IMR-90 (cell line): Measurements from ENCODE around the gene MON2. TPM values are rescaled to one million over a fixed set of nuclear protein-coding genes. Genes with fewer than 3 reads are reported as not detected.

ENCODE experiments used
- ATAC-seq: fragments of 200-7000 bp; cut with Tn5 transposase; 2 replicates; pipeline ENCODE4 v1.9.1; 2020; ENCODE audit warnings: low read depth, mild to moderate bottlenecking, moderate library complexity
- BruUV-seq: library from RNA; stranded (reverse); fragments of 400-500 nt; replicated peaks from 2 replicates; lab custom pipeline; 2021; lab: Mats Ljungman, UMichigan
- CTCF ChIA-PET: fragments of 300-600 bp; formaldehyde crosslinking; extraction: SDS; loops from one replicate; lab custom pipeline; 2021; ENCODE audit warnings: antibody characterized with exemption; lab: Yijun Ruan, JAX
- POLR2A ChIA-PET: fragments of 300-600 bp; sonication (Branson Sonifier 250); formaldehyde crosslinking; loops from one replicate; lab custom pipeline; 2022; ENCODE audit warnings: antibody characterized with exemption; ENCODE audit not compliant: unreplicated experiment; lab: Charles Lee
- DNase-seq: peaks from one replicate; pipeline ENCODE4 v3.0.0; 2013
- H2AFZ ChIP-seq: replicated peaks from 2 replicates; pipeline ENCODE3; 2013; ENCODE audit warnings: low read length, mild to moderate bottlenecking; ENCODE audit not compliant: poor library complexity
- H2AK5ac ChIP-seq: 2 replicates; pipeline ENCODE4 v1.6.1; 2013; ENCODE audit warnings: low read depth, low read length, inconsistent platforms
- H2AK9ac ChIP-seq: replicated peaks from 2 replicates; pipeline ENCODE3; 2013; ENCODE audit warnings: mild to moderate bottlenecking, low read depth, low read length, moderate library complexity; ENCODE audit not compliant: poor library complexity
- H2BK120ac ChIP-seq: 2 replicates; pipeline ENCODE4 v1.6.1; 2013; ENCODE audit warnings: low read depth, low read length, inconsistent platforms
- H2BK15ac ChIP-seq: 3 replicates; pipeline ENCODE4 v1.6.1; 2013; ENCODE audit warnings: low read depth, low read length, inconsistent platforms
- H2BK20ac ChIP-seq: 2 replicates; pipeline ENCODE4 v1.6.1; 2013; ENCODE audit warnings: low read depth, mild to moderate bottlenecking, inconsistent platforms, low read length, moderate library complexity
- H2BK5ac ChIP-seq: 2 replicates; pipeline ENCODE4 v1.6.1; 2013; ENCODE audit warnings: mild to moderate bottlenecking, low read depth, low read length, inconsistent platforms; ENCODE audit not compliant: poor library complexity, severe bottlenecking
- H3K14ac ChIP-seq: replicated peaks from 2 replicates; pipeline ENCODE4 v1.6.1; 2013; ENCODE audit warnings: low read depth, low read length, inconsistent platforms
- H3K18ac ChIP-seq: 2 replicates; pipeline ENCODE4 v1.6.1; 2013; ENCODE audit warnings: low read depth, low read length, control low read depth
- H3K23ac ChIP-seq: 2 replicates; pipeline ENCODE4 v1.6.1; 2013; ENCODE audit warnings: low read depth, low read length, inconsistent platforms
- H3K27ac ChIP-seq: 2 replicates; pipeline ENCODE4 v1.5.1; 2013; ENCODE audit warnings: mild to moderate bottlenecking, control low read depth, low read length; ENCODE audit not compliant: insufficient read depth
- H3K27me3 ChIP-seq: 2 replicates; pipeline ENCODE4 v1.6.1; 2013; ENCODE audit warnings: low read length; ENCODE audit not compliant: control insufficient read depth, insufficient read depth
- H3K36me3 ChIP-seq: 2 replicates; pipeline ENCODE4 v1.6.1; 2013; ENCODE audit warnings: low read length, mixed read lengths; ENCODE audit not compliant: control insufficient read depth, insufficient read depth
- H3K4ac ChIP-seq: 2 replicates; pipeline ENCODE4 v1.6.1; 2013; ENCODE audit warnings: low read depth, low read length, inconsistent platforms
- H3K4me1 ChIP-seq: 2 replicates; pipeline ENCODE4 v1.6.1; 2013; ENCODE audit warnings: low read length, mixed read lengths; ENCODE audit not compliant: control insufficient read depth, insufficient read depth
- H3K4me2 ChIP-seq: 2 replicates; pipeline ENCODE4 v1.6.1; 2013; ENCODE audit warnings: low read depth, mild to moderate bottlenecking, control low read depth, low read length, moderate library complexity
- H3K4me3 ChIP-seq: 2 replicates; pipeline ENCODE4 v1.5.1; 2013; ENCODE audit warnings: low read depth, mild to moderate bottlenecking, control low read depth, low read length, moderate library complexity; ENCODE audit not compliant: insufficient read depth
- H3K56ac ChIP-seq: 2 replicates; pipeline ENCODE4 v1.6.1; 2013; ENCODE audit warnings: low read length, inconsistent platforms; ENCODE audit not compliant: insufficient read depth; ENCODE audit errors: extremely low read depth
- H3K79me1 ChIP-seq, 2 experiments: 2 replicates each; pipeline ENCODE4 v1.6.1; 2013; ENCODE audit warnings: low read length in 2 of 2, inconsistent platforms in 1 of 2, low read depth in 1 of 2
- H3K9ac ChIP-seq: 2 replicates; pipeline ENCODE4 v1.6.1; 2013; ENCODE audit warnings: low read depth, low read length, control low read depth
- H3K9me1 ChIP-seq: 2 replicates; pipeline ENCODE4 v1.6.1; 2013; ENCODE audit warnings: low read length, inconsistent platforms; ENCODE audit not compliant: insufficient read depth
- H3K9me3 ChIP-seq: 2 replicates; pipeline ENCODE4 v1.6.1; 2013; ENCODE audit warnings: low read length; ENCODE audit not compliant: control insufficient read depth, insufficient read depth
- H4K20me1 ChIP-seq: 2 replicates; pipeline ENCODE4 v1.6.1; 2013; ENCODE audit warnings: low read length, inconsistent platforms; ENCODE audit not compliant: insufficient read depth
- H4K5ac ChIP-seq: 2 replicates; pipeline ENCODE4 v1.6.1; 2013; ENCODE audit warnings: mild to moderate bottlenecking, low read depth, low read length, control low read depth
- H4K8ac ChIP-seq, 2 experiments: 2 replicates each; pipeline ENCODE4 v1.6.1; 2013; ENCODE audit warnings: low read depth in 2 of 2, low read length in 2 of 2, control low read depth in 1 of 2, inconsistent platforms in 1 of 2
- H4K91ac ChIP-seq: 2 replicates; pipeline ENCODE4 v1.6.1; 2013; ENCODE audit warnings: low read depth, low read length, inconsistent platforms; ENCODE audit not compliant: insufficient read depth
- CEBPB ChIP-seq: IDR thresholded peaks from 2 replicates; pipeline ENCODE4 v1.6.1; 2012; ENCODE audit warnings: low read depth, low read length, improper control_type of control experiment
- FOS ChIP-seq: fragments of 150-350 bp; IDR thresholded peaks from 2 replicates; pipeline ENCODE4 v1.6.1; 2016; ENCODE audit warnings: low read depth, low read length
- POLR2A ChIP-seq: IDR thresholded peaks from 2 replicates; pipeline ENCODE4 v1.6.1; 2012; ENCODE audit warnings: mild to moderate bottlenecking, low read depth, low read length
- RFX5 ChIP-seq: IDR thresholded peaks from 2 replicates; pipeline ENCODE4 v1.8.0; 2012; ENCODE audit warnings: low read depth, mild to moderate bottlenecking, low read length, moderate library complexity
- WGBS, 2 experiments: methylation state at CpG; one replicate each; pipeline versions ENCODE4 v1.1.5 to v1.1.7; 2013; ENCODE audit warnings: missing lambda C conversion rate in 2 of 2; ENCODE audit not compliant: insufficient read length in 1 of 2; ENCODE audit errors: extremely low coverage in 2 of 2; 5-methylcytosine and 5-hydroxymethylcytosine counted together
- dilution Hi-C: fragments of 300-500 bp; cut with HindIII; formaldehyde crosslinking; loops from one replicate; pipeline ENCODE4 v1.14.3; 2018; ENCODE audit warnings: low sequenced_read_pairs; ENCODE audit not compliant: unreplicated experiment
- in situ Hi-C: fragments of 300-500 bp; cut with MboI; formaldehyde crosslinking; loops from 3 replicates; pipeline ENCODE4 v1.14.3; 2019; ENCODE audit warnings: low sequenced_read_pairs, inconsistent platforms, mixed read lengths
- intact Hi-C: fragments of 100-400 bp; cut with micrococcal nuclease; formaldehyde crosslinking; loops from 2 replicates; pipeline ENCODE4 v1.10.0; 2022
- polyA plus RNA-seq, 3 experiments: library from polyadenylated mRNA; depleted of rRNA; stranded (reverse); fragments of >200 nt; gene quantifications; 2 replicates each; pipeline ENCODE4 v1.2.3, GENCODE V29; 2012; ENCODE audit warnings: low replicate concordance in 1 of 3
- total RNA-seq: library from RNA; depleted of rRNA; stranded (reverse); fragments of >200 nt; gene quantifications from 2 replicates; pipeline ENCODE4 v1.2.3, GENCODE V29; 2012
- TF ChIP-seq, protein P1 (sequence below): conservative IDR thresholded peaks from 2 replicates; pipeline ENCODE4 v1.5.1; 2012; ENCODE audit warnings: mild to moderate bottlenecking, low read depth, low read length, improper control_type of control experiment

MON2 gene
- total and polyA plus RNA-seq, 2 of the 4 experiments (the other 2 are of a cell fraction) = 13.2 to 39.3 TPM

DNA sequence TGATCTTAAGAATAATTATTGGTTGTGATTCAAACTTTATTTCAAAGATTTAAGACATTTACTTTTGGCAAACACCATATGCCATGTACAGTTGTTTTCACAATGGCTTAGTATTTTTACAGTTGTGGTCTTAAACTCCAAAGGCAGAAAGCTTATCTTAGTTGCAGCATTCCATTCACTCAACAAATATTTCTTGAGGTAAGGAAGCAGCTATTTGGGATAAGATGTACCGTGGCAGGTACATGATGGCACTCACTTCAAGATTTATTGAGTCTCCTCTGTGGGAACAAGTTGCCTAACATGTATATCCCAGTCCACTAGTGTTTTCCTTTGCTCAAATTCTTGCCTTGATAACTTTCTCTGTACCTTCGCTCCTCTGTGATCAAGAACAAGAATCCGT, 8.0 kb upstream of the MON2 start:
- Histone ChIP-seq H2BK120ac (no peak overlapping the region), H3K9me1 (no peaks in the 10 kb centered on the region), H4K20me1 (no peaks in the 10 kb centered on the region), H2AFZ (no peak overlapping the region), H3K79me1 (no peaks in the 10 kb centered on the region), H3K56ac (no peak overlapping the region), H3K9me3 (peaks cover 1% of the 10 kb centered on the region; the same call in 1 of the 2 replicates), H3K18ac (no peak overlapping the region), H2AK5ac (no peak overlapping the region), H2BK5ac (no peak overlapping the region), H3K4me2 (no peak overlapping the region), H4K91ac (no peak overlapping the region), H4K5ac (no peak overlapping the region), H3K4ac (no peak overlapping the region), H3K4me1 (no peaks in the 10 kb centered on the region), H3K27me3 (peaks cover 2% of the 10 kb centered on the region), H2BK15ac (no peak overlapping the region), H3K23ac (no peak overlapping the region), H2BK20ac (no peak overlapping the region), H4K8ac (no peak overlapping the region), H3K36me3 (no peaks in the 10 kb centered on the region), H2AK9ac (no peak overlapping the region), H3K4me3 (no peak overlapping the region), H3K9ac (no peak overlapping the region), H3K14ac (no peak overlapping the region), H3K27ac (no peak overlapping the region)
- WGBS, 2 experiments = no CpG with 5 or more reads among the region's 3 CpGs
- intact Hi-C loops = no loop called here
- dilution Hi-C loops = no loop called here
- TF ChIP-seq, protein P1, sequence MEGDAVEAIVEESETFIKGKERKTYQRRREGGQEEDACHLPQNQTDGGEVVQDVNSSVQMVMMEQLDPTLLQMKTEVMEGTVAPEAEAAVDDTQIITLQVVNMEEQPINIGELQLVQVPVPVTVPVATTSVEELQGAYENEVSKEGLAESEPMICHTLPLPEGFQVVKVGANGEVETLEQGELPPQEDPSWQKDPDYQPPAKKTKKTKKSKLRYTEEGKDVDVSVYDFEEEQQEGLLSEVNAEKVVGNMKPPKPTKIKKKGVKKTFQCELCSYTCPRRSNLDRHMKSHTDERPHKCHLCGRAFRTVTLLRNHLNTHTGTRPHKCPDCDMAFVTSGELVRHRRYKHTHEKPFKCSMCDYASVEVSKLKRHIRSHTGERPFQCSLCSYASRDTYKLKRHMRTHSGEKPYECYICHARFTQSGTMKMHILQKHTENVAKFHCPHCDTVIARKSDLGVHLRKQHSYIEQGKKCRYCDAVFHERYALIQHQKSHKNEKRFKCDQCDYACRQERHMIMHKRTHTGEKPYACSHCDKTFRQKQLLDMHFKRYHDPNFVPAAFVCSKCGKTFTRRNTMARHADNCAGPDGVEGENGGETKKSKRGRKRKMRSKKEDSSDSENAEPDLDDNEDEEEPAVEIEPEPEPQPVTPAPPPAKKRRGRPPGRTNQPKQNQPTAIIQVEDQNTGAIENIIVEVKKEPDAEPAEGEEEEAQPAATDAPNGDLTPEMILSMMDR = no peak
- TF ChIP-seq POLR2A (no peak), RFX5 (no peak), FOS (no peak), CEBPB (no peak)
- DNase-seq (no peak), ATAC-seq (no peak)
- ChIA-PET POLR2A (no interaction called here), CTCF (interaction anchor here (1.5 kb wide), 1 partner anchor 21 kb away, joined by 4 read pairs; no protein-coding TSS in a partner anchor)
- BruUV-seq = no TSS peak
- in situ Hi-C loops = no loop called here
